Duodenal mucosa (tissue), 2 donors: ENCODE results near the gene FOXO4.

ENCODE experiments used
- H3K27ac ChIP-seq: one replicate; pipeline ENCODE4 v1.7.0; 2013; ENCODE audit warnings: low read depth, low read length
- H3K27me3 ChIP-seq, 2 donors: one replicate each; pipeline ENCODE4 v1.7.0; 2013; ENCODE audit warnings: low read length in 2 of 2, control low read depth in 1 of 2; ENCODE audit not compliant: insufficient read depth in 2 of 2, control insufficient read depth in 1 of 2
- H3K36me3 ChIP-seq, 2 donors: one replicate each; pipeline ENCODE4 v1.7.0; 2013; ENCODE audit warnings: low read length in 2 of 2, control low read depth in 1 of 2; ENCODE audit not compliant: insufficient read depth in 2 of 2, control insufficient read depth in 1 of 2
- H3K4me1 ChIP-seq, 2 donors: one replicate each; pipeline ENCODE4 v1.7.0; 2013; ENCODE audit warnings: low read length in 2 of 2, control low read depth in 1 of 2; ENCODE audit not compliant: insufficient read depth in 2 of 2, control insufficient read depth in 1 of 2
- H3K4me3 ChIP-seq, 2 donors: one replicate each; pipeline ENCODE4 v1.7.0; 2013; ENCODE audit warnings: low read length in 2 of 2, low read depth in 1 of 2
- H3K9ac ChIP-seq, 2 donors: one replicate each; pipeline ENCODE4 v1.7.0; 2013; ENCODE audit warnings: low read length in 2 of 2, low read depth in 1 of 2
- H3K9me3 ChIP-seq, 2 donors: one replicate each; pipeline ENCODE4 v1.7.0; 2013; ENCODE audit warnings: low read length in 2 of 2, control low read depth in 1 of 2; ENCODE audit not compliant: control insufficient read depth in 1 of 2

The FOXO4 gene

DNA sequence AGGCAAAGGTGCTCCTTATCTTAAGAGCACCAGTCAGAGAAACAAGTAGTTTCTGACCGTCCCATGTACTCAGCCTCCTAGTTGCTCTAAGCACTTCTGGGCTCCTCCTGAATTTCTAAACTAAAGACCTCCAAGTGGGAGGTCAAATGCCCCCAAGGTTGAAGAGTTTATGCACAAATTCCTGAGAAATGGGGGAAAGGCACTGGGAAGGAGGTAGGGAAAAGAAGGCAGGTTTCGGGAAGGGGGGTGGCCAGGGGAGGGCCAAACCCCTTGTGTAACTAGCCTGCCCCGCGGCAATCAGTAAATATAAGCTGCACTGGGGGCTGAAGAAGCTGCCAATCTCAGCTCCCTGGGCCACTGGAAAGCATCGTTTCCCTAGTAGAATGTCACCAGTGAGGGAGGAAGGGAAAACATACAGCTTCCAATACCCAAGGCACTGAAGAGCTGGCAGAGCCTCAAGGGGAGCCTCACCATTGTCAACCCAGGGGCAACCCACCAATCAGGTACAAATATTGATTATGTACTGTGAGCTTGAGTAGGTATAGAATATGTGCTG, 3.4 kb downstream of the FOXO4 start:
- peaks cover 0 to 3% of the 10 kb centered on the region in 2 donors for H3K36me3 ChIP-seq
- no peak overlapping the region for H3K27ac ChIP-seq
- no peak overlapping the region for H3K4me3 ChIP-seq
- no peaks in the 10 kb centered on the region for H3K27me3 ChIP-seq
- H3K4me1 ChIP-seq = peaks cover 18 to 26% of the 10 kb centered on the region in 2 donors
- H3K9me3 ChIP-seq = no peaks in the 10 kb centered on the region
- H3K9ac ChIP-seq = no peak overlapping the region

- H3K27me3 ChIP-seq = no peaks in the 10 kb centered on the region
- H3K9me3 ChIP-seq = no peaks in the 10 kb centered on the region
- H3K9ac ChIP-seq = no peak overlapping the region
- no peak overlapping the region for H3K27ac ChIP-seq
- peaks cover 25 to 33% of the 10 kb centered on the region in 2 donors for H3K4me1 ChIP-seq
- H3K36me3 ChIP-seq = peaks cover 0 to 3% of the 10 kb centered on the region in 2 donors
- no peak overlapping the region for H3K4me3 ChIP-seq
These were observed 4.1 kb downstream of the FOXO4 start for GRCh38 chrX:71099736-71100135.

GRCh38 chrX:71100581-71101505, 5.2 kb downstream of the FOXO4 start:
- Histone ChIP-seq H3K27me3 (no peaks in the 10 kb centered on the region), H3K27ac (no peak overlapping the region)

DNA sequence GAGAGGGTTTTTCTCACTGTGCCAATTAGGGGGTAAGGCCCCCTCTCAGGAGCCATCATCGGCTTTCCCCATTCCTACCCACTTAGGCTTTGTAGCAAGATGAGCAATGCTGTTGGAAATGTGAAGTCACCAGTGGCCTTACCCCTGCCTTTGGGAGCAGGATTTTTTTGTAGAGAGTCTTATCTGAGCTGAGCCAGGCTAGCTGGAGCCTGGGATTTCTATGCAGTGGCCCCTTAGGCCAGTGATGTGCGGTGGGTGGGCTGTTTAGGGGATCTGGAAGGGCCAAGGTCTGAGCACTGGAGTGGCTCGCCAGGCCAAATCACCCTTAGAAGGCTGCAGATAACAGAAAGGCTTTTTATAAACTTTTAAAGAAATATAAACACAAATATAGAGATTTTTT, 6.6 kb downstream of the FOXO4 start:
- H3K4me3 ChIP-seq = no peak overlapping the region
- no peak overlapping the region for H3K9ac ChIP-seq
- no peaks in the 10 kb centered on the region for H3K9me3 ChIP-seq
- peaks cover 21 to 22% of the 10 kb centered on the region in 2 donors for H3K4me1 ChIP-seq
- peaks cover 0 to 3% of the 10 kb centered on the region in 2 donors for H3K36me3 ChIP-seq
- no peaks in the 10 kb centered on the region for H3K27me3 ChIP-seq
- no peak overlapping the region for H3K27ac ChIP-seq

More at GRCh38 chrX:71100581-71101505, 5.2 kb downstream of the FOXO4 start:
- Histone ChIP-seq H3K4me1 (peaks cover 21 to 28% of the 10 kb centered on the region in 2 donors), H3K9me3 (no peaks in the 10 kb centered on the region), H3K9ac (no peak overlapping the region), H3K4me3 (no peak overlapping the region), H3K36me3 (peaks cover 0 to 3% of the 10 kb centered on the region in 2 donors)

DNA sequence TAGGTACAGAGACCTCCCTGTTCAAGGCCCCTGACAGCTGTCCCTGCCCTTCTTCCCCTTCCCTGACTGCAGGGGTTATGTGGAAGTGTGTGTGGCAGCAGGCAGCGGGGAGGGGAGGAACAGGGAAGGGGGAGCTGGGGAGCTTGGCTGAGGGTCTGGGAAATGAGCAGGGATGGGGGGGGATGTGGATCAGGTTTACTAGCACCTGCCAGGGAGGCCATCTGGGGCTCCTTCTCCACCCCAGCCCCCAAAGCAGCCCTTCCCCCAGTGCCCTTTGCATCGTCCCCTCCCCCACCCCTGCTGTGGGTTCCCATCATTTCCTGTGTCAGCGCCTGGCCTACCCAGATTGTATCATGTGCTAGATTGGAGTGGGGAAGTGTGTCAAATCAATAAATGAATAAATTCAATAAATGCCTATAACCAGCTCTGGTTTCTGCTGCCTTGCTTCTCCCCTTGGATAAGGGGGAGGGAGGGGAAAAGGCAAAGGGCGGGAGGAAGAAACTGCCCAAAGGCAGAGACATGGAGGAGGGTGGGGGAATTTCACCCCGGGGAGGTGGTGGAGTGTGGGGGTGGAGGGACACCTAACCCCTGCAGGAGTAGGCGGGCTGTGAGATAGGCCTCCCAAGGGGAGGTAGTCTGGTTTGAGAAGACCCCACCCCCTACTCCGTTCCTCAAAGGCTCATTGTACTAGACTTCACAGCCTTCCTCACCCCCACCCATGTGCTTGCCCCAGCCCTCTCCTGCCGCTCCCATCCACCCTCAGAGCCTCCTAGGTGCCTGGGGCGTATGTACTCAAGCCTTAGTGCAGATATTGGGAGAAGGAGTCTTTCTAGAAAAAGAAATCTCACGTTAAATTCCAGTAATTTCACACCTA, 7.7 kb downstream of the FOXO4 start:
- H3K27ac ChIP-seq = peak overlapping the region; percentile 42
- H3K9ac ChIP-seq = peak overlapping the region in 1 of 2 donors; percentile 24
- H3K9me3 ChIP-seq = no peaks in the 10 kb centered on the region
- H3K4me1 ChIP-seq = peaks cover 15 to 16% of the 10 kb centered on the region in 2 donors
- H3K4me3 ChIP-seq = peak overlapping the region; percentile 16 to 43
- no peaks in the 10 kb centered on the region for H3K27me3 ChIP-seq
- peaks cover 0 to 3% of the 10 kb centered on the region in 2 donors for H3K36me3 ChIP-seq

- Histone ChIP-seq H3K36me3 (peaks cover 0 to 3% of the 10 kb centered on the region in 2 donors), H3K9me3 (no peaks in the 10 kb centered on the region), H3K27me3 (no peaks in the 10 kb centered on the region), H3K9ac (no peak overlapping the region), H3K4me3 (no peak overlapping the region), H3K27ac (no peak overlapping the region), H3K4me1 (peaks cover 13 to 15% of the 10 kb centered on the region in 2 donors)
These were observed 10.0 kb downstream of the FOXO4 start for GRCh38 chrX:71105628-71106027.

GRCh38 chrX:71106427-71106826, 10.8 kb downstream of the FOXO4 start, which contains the start of gene CXorf65:
Gene CXorf65, minus strand, starts transcription at chrX:71106740. Its CDS starts 184 bp downstream, at chrX:71106556.
- peaks cover 15 to 16% of the 10 kb centered on the region in 2 donors for H3K4me1 ChIP-seq
- no peaks in the 10 kb centered on the region for H3K27me3 ChIP-seq

DNA sequence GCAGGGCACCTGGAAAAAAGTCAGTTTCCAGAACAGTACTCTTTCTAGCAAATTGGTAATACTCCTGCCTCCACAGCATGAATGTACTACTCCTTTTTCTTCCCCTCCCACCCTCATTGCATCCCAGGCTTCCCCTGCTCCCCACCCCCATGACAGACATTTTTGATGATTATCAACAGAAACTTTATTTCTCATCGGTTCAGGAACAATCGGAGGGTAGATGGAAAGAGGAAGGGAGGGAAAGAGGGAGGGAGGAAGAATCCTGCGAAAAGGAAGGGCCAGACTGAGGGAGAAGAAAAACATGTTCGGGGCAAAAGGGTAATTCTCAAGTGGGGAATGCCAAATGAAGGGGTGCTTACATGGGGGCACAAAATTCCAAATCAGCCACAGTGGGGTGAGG, 11.6 kb downstream of the FOXO4 start:
- H3K9me3 ChIP-seq = no peaks in the 10 kb centered on the region
- no peaks in the 10 kb centered on the region for H3K36me3 ChIP-seq
- no peak overlapping the region for H3K4me3 ChIP-seq
- H3K4me1 ChIP-seq = peaks cover 15 to 23% of the 10 kb centered on the region in 2 donors
- H3K27me3 ChIP-seq = no peaks in the 10 kb centered on the region
- no peak overlapping the region for H3K9ac ChIP-seq
- H3K27ac ChIP-seq = no peak overlapping the region

More at GRCh38 chrX:71106427-71106826, 10.8 kb downstream of the FOXO4 start, which contains the start of gene CXorf65:
- Histone ChIP-seq H3K36me3 (peaks cover 0 to 3% of the 10 kb centered on the region in 2 donors), H3K27ac (no peak within 1 kb of the TSS), H3K9ac (no peak within 1 kb of the TSS), H3K9me3 (no peaks in the 10 kb centered on the region), H3K4me3 (no peak within 1 kb of the TSS)

DNA sequence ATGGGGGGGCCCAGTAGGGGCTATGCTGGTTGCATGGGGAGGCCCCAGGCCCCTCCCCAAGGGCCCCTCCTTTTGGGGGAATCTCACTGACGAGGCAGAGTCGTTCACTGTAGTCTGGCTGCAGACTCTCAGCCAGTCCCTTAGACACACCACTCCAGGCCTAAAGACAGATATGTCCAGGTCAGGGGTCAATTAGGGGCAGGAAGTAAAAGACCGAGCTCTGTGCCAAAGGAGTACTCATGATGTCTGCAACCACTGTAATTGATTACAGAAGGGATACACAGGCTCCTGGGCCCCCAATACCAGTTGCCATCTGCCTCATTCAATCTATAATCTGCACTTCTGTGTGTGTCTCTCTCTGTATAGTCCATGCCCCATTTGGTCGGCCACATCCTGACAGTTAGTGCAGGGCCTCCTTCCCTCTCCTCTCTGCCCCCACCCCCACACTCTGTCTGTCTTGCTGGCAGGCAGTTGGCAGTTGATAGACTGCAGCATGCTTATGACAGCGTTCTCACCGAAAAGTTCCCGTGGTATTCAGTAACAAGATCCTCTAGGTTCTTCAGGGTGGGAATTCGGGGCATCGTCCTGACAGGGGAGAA, 12.2 kb downstream of the FOXO4 start:
- Histone ChIP-seq H3K27me3 (no peaks in the 10 kb centered on the region), H3K4me1 (peaks cover 15 to 24% of the 10 kb centered on the region in 2 donors), H3K36me3 (no peaks in the 10 kb centered on the region), H3K9ac (no peak overlapping the region), H3K9me3 (no peaks in the 10 kb centered on the region), H3K4me3 (no peak overlapping the region), H3K27ac (no peak overlapping the region)
